B cell (primary cell): ENCODE data around the gene RIC8B.

Experiments used
- EZH2 ChIP-seq: IDR thresholded peaks from 2 replicates; pipeline ENCODE4 v1.6.1; 2012; ENCODE audit warnings: borderline replicate concordance, low read depth, mild to moderate bottlenecking, moderate library complexity, low read length; ENCODE audit not compliant: insufficient read depth, poor library complexity, severe bottlenecking
- TF ChIP-seq, protein P1 (sequence below): fragments of 200-600 bp; IDR thresholded peaks from one replicate; pipeline ENCODE4 v1.8.0; 2022; ENCODE audit warnings: antibody characterized with exemption, mild to moderate bottlenecking

DNA sequence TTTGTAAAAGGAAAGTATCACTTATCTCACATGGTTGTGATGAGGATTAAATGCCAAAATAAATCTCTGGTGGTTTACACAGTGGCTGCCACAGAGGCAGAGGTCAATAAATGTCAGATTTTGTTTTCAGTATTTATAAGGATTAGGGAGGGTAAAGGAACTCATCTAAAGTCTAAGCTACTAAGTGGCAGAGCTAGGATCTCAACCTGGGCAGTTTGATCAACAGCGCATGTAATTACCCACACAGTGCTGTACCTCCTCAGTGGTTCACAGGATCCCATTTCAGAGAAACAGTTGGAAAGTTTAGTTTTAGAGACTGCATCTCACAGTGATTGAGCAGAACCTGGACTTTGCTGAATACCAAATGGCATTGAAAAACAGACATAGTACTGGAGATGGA is 44.9 kb upstream of the RIC8B start:
- TF ChIP-seq, protein P1, sequence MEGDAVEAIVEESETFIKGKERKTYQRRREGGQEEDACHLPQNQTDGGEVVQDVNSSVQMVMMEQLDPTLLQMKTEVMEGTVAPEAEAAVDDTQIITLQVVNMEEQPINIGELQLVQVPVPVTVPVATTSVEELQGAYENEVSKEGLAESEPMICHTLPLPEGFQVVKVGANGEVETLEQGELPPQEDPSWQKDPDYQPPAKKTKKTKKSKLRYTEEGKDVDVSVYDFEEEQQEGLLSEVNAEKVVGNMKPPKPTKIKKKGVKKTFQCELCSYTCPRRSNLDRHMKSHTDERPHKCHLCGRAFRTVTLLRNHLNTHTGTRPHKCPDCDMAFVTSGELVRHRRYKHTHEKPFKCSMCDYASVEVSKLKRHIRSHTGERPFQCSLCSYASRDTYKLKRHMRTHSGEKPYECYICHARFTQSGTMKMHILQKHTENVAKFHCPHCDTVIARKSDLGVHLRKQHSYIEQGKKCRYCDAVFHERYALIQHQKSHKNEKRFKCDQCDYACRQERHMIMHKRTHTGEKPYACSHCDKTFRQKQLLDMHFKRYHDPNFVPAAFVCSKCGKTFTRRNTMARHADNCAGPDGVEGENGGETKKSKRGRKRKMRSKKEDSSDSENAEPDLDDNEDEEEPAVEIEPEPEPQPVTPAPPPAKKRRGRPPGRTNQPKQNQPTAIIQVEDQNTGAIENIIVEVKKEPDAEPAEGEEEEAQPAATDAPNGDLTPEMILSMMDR, result no peak
- no peak for TF ChIP-seq EZH2
